Islet precursor cell (in vitro differentiated cells): ENCODE measurements around the gene TOR1AIP1.
"Not testable (repeated sequence)": the region's sequence is repeated elsewhere in the genome, so short reads cannot be mapped to it uniquely, and the experiment has no call there.

Source experiments
- DNase-seq: peaks from one replicate; pipeline ENCODE4 v3.0.0-alpha.2; 2018

Gene TOR1AIP1

GRCh38 chr1:179941454-179941853 lies 59.4 kb downstream of the TOR1AIP1 start:
- DNase-seq, result no peak

- DNase-seq, result no peak
Measured at GRCh38 chr1:179950651-179951050, 68.6 kb downstream of the TOR1AIP1 start.

- no peak for DNase-seq
Measured at GRCh38 chr1:179951383-179952144, 69.5 kb downstream of the TOR1AIP1 start.

- no peak for DNase-seq
Measured at GRCh38 chr1:179952186-179952585, 70.1 kb downstream of the TOR1AIP1 start.

GRCh38 chr1:179953974-179954492 lies 71.9 kb downstream of the TOR1AIP1 start:
- DNase-seq, result peak; percentile 59

GRCh38 chr1:179954493-179955286 lies 72.6 kb downstream of the TOR1AIP1 start, which contains the start of gene CEP350:
Gene CEP350, plus strand, starts transcription at chr1:179954810. Its CDS starts 31,372 bp downstream, at chr1:179986182.
- DNase-seq, result peak; percentile 99

- no peak for DNase-seq
Measured at GRCh38 chr1:179955287-179955680, 73.2 kb downstream of the TOR1AIP1 start.

- no peak for DNase-seq
Measured at GRCh38 chr1:179955731-179956130, 73.6 kb downstream of the TOR1AIP1 start.

- DNase-seq, result no peak
Measured at GRCh38 chr1:179958359-179958758, 76.3 kb downstream of the TOR1AIP1 start.

GRCh38 chr1:179962168-179962567 lies 80.1 kb downstream of the TOR1AIP1 start:
- not testable (repeated sequence) for DNase-seq

GRCh38 chr1:179966551-179966950 lies 84.5 kb downstream of the TOR1AIP1 start:
- no peak for DNase-seq

GRCh38 chr1:179968284-179968993 lies 86.4 kb downstream of the TOR1AIP1 start:
- DNase-seq, result no peak

GRCh38 chr1:179968994-179969919 lies 87.2 kb downstream of the TOR1AIP1 start:
- DNase-seq, result no peak
